H1 (cell line): ENCODE results near the gene ORAI1. TPM values are rescaled to one million over a fixed set of nuclear protein-coding genes. Genes with fewer than 3 reads are reported as not detected.

ENCODE experiments used
- polyA plus RNA-seq, 7 experiments: library from polyadenylated mRNA; depleted of rRNA in 3 of 7; stranded (reverse) in 5 of 7; unstranded in 2 of 7; fragments of >200 nt in 5 of 7; fragments of 200-250 nt in 2 of 7; gene quantifications; 1 replicate in 5 of 7; 2 replicates in 1 of 7; 4 replicates in 1 of 7; pipeline versions ENCODE4 v1.2.1 to v1.2.3, GENCODE V29; 2011 to 2013; ENCODE audit warnings: missing spikeins in 2 of 7, mixed read lengths in 2 of 7
- small RNA-seq: library from polyadenylated mRNA; stranded (forward); fragments of <200 nt; extraction: miRNeasy Mini kit (QIAGEN cat#:217004); gene quantifications from one replicate; pipeline ENCODE3, GENCODE V24; 2013; ENCODE audit not compliant: insufficient read depth
- total RNA-seq: library from RNA; stranded (reverse); fragmentation: NEBNext Ultra II Directional; extraction: Animal tissue kit (Norgen Biotek cat#: 25700); gene quantifications from 2 replicates; pipeline ENCODE4 v1.2.1, GENCODE V29; 2021

ORAI1 gene
- total and polyA plus RNA-seq, 2 of the 8 experiments (the other 6 are each of a cell fraction or from before 2014, with no cell fraction given) = 29.9 to 71.5 TPM

Small RNA genes lying within 50 kb of the gene (small RNA-seq; reads per million reads assigned to genes)
- not detected for gene RNU6-1004P

Other genes with a start within 250 kb of the ORAI1 start
- gene RNF34, start 226.4 kb upstream of the ORAI1 start, total RNA-seq = 56.2 and 57.6 TPM in 2 replicates
- 37.9 and 38.4 TPM in 2 replicates for gene RNF34, start 226.4 kb upstream of the ORAI1 start, polyA plus RNA-seq (2011; rRNA removed)
- gene KDM2B, start 45.5 kb upstream of the ORAI1 start, total RNA-seq = 156 and 162 TPM in 2 replicates
- 111 and 167 TPM in 2 replicates for gene KDM2B, start 45.5 kb upstream of the ORAI1 start, polyA plus RNA-seq (2011; rRNA removed)
- 0.34 and 0.93 TPM in 2 replicates for gene MORN3, start 43.1 kb downstream of the ORAI1 start, total RNA-seq
- 0.22 and 0.39 TPM in 2 replicates for gene MORN3, start 43.1 kb downstream of the ORAI1 start, polyA plus RNA-seq (2011; rRNA removed)
- 26.0 and 29.1 TPM in 2 replicates for gene TMEM120B, start 86.2 kb downstream of the ORAI1 start, total RNA-seq
- 22.0 and 31.2 TPM in 2 replicates for gene TMEM120B, start 86.2 kb downstream of the ORAI1 start, polyA plus RNA-seq (2011; rRNA removed)
- gene RHOF, start 167.2 kb downstream of the ORAI1 start, total RNA-seq = 31.0 and 31.9 TPM in 2 replicates
- 23.8 and 33.2 TPM in 2 replicates for gene RHOF, start 167.2 kb downstream of the ORAI1 start, polyA plus RNA-seq (2011; rRNA removed)
- gene SETD1B, start 177.5 kb downstream of the ORAI1 start, total RNA-seq = 17.7 and 17.8 TPM in 2 replicates
- gene SETD1B, start 177.5 kb downstream of the ORAI1 start, polyA plus RNA-seq (2011; rRNA removed) = 1.3 and 2.3 TPM in 2 replicates
- 0.38 and 0.56 TPM in 2 replicates for gene HPD, start 232.3 kb downstream of the ORAI1 start, total RNA-seq
- gene HPD, start 232.3 kb downstream of the ORAI1 start, polyA plus RNA-seq (2011; rRNA removed) = 0.28 and 0.48 TPM in 2 replicates